Gastrocnemius medialis (tissue), 4 donors: ENCODE data around the gene PGAP6.

Experiments
- POLR2A ChIP-seq, 2 donors: fragments of 450-650 bp; IDR thresholded peaks; one replicate each; pipeline ENCODE4 v1.6.1; 2017; ENCODE audit warnings: antibody characterized with exemption in 2 of 2, mild to moderate bottlenecking in 2 of 2, moderate library complexity in 2 of 2
- TF ChIP-seq, protein P1 (sequence below), 5 experiments: fragments of 450-650 bp in 3 of 5; fragments of 200-600 bp in 2 of 5; sonication (generic) in 2 of 5; IDR thresholded peaks in 4 of 5; conservative IDR thresholded peaks in 1 of 5; 1 replicate in 4 of 5; 2 replicates in 1 of 5; pipeline ENCODE4 v1.5.1; 2016 to 2019; ENCODE audit warnings: antibody characterized with exemption in 5 of 5, mild to moderate bottlenecking in 3 of 5, moderate library complexity in 3 of 5

- TF ChIP-seq, protein P1, sequence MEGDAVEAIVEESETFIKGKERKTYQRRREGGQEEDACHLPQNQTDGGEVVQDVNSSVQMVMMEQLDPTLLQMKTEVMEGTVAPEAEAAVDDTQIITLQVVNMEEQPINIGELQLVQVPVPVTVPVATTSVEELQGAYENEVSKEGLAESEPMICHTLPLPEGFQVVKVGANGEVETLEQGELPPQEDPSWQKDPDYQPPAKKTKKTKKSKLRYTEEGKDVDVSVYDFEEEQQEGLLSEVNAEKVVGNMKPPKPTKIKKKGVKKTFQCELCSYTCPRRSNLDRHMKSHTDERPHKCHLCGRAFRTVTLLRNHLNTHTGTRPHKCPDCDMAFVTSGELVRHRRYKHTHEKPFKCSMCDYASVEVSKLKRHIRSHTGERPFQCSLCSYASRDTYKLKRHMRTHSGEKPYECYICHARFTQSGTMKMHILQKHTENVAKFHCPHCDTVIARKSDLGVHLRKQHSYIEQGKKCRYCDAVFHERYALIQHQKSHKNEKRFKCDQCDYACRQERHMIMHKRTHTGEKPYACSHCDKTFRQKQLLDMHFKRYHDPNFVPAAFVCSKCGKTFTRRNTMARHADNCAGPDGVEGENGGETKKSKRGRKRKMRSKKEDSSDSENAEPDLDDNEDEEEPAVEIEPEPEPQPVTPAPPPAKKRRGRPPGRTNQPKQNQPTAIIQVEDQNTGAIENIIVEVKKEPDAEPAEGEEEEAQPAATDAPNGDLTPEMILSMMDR (IDR thresholded peaks at IDR 0.05 in 4 of 5, conservative IDR thresholded peaks at IDR 0.05 in 1 of 5) = no peak
- TF ChIP-seq POLR2A (IDR thresholded peaks at IDR 0.05) = no peak
Observed at GRCh38 chr16:381012-381788, 578 bp downstream of the PGAP6 start.
